Kasumi-1 (cell line): ENCODE measurements around the gene MYOM1.
"Not testable (repeated sequence)": the region's sequence is repeated elsewhere in the genome, so short reads cannot be mapped to it uniquely, and the experiment has no call there.

Experiments
- DNase-seq, 2 experiments: peaks; one replicate each; lab custom pipeline; 2025; lab: John Stamatoyannopoulos, UW

Gene MYOM1

GRCh38 chr18:3035635-3036034 is 184.1 kb downstream of the MYOM1 start:
- no peak for DNase-seq

GRCh38 chr18:3032721-3033120 is 187.0 kb downstream of the MYOM1 start:
- DNase-seq, result no peak

GRCh38 chr18:3029215-3029952 is 190.4 kb downstream of the MYOM1 start:
- DNase-seq, result no peak

- not testable (repeated sequence) for DNase-seq
Observed at GRCh38 chr18:3028115-3028514, 191.7 kb downstream of the MYOM1 start.

- DNase-seq, result no peak
Observed at GRCh38 chr18:3027370-3027891, 192.3 kb downstream of the MYOM1 start.

GRCh38 chr18:3025544-3025943 is 194.2 kb downstream of the MYOM1 start:
- no peak for DNase-seq

- DNase-seq, result not testable (repeated sequence)
Observed at GRCh38 chr18:3023603-3024002, 196.2 kb downstream of the MYOM1 start.
